HEK293T (cell line): ENCODE results near the gene ZNF467.

Experiments
- CTCF ChIA-PET: fragments of 350-600 bp; formaldehyde crosslinking; extraction: SDS; loops from one replicate; lab custom pipeline; 2021; ENCODE audit warnings: antibody characterized with exemption, inconsistent platforms; lab: Yijun Ruan, JAX
- POLR2A ChIA-PET: fragments of 350-600 bp; formaldehyde crosslinking; extraction: SDS; loops from one replicate; lab custom pipeline; 2020; ENCODE audit warnings: antibody characterized with exemption, inconsistent platforms; lab: Yijun Ruan, JAX
- DNase-seq: peaks from one replicate; pipeline ENCODE4 v3.0.0; 2012; ENCODE audit warnings: mixed read lengths; ENCODE audit errors: extremely low spot score
- ARNT ChIP-seq: fragments of 450-650 bp; IDR thresholded peaks from 2 replicates; pipeline ENCODE4 v1.6.1; 2017; ENCODE audit warnings: mild to moderate bottlenecking
- BHLHE40 ChIP-seq: fragments of 450-650 bp; IDR thresholded peaks from 2 replicates; pipeline ENCODE4 v1.6.1; 2016; ENCODE audit warnings: mild to moderate bottlenecking, moderate library complexity, borderline replicate concordance
- CTBP1 ChIP-seq: fragments of 450-650 bp; IDR thresholded peaks from 2 replicates; pipeline ENCODE4 v1.6.1; 2016; ENCODE audit warnings: borderline replicate concordance
- ELF4 ChIP-seq: fragments of 450-650 bp; IDR thresholded peaks from 2 replicates; pipeline ENCODE4 v1.6.1; 2017; ENCODE audit warnings: antibody characterized with exemption
- FOXA1 ChIP-seq: fragments of 450-650 bp; IDR thresholded peaks from 2 replicates; pipeline ENCODE4 v1.6.1; 2016; ENCODE audit warnings: mild to moderate bottlenecking
- FOXK2 ChIP-seq: fragments of 450-650 bp; IDR thresholded peaks from 2 replicates; pipeline ENCODE4 v1.6.1; 2016; ENCODE audit warnings: mild to moderate bottlenecking
- FOXM1 ChIP-seq: fragments of 450-650 bp; IDR thresholded peaks from 2 replicates; pipeline ENCODE4 v1.6.1; 2017; ENCODE audit warnings: mild to moderate bottlenecking, borderline replicate concordance
- HDGF ChIP-seq: fragments of 450-650 bp; IDR thresholded peaks from 2 replicates; pipeline ENCODE4 v1.6.1; 2017; ENCODE audit warnings: antibody characterized with exemption, borderline replicate concordance
- L3MBTL2 ChIP-seq: fragments of 450-650 bp; conservative IDR thresholded peaks from 2 replicates; pipeline ENCODE4 v1.6.1; 2016; ENCODE audit warnings: mild to moderate bottlenecking
- LEF1 ChIP-seq: fragments of 450-650 bp; IDR thresholded peaks from 2 replicates; pipeline ENCODE4 v1.6.1; 2017; ENCODE audit warnings: mild to moderate bottlenecking, borderline replicate concordance
- NFRKB ChIP-seq: fragments of 450-650 bp; IDR thresholded peaks from 2 replicates; pipeline ENCODE4 v1.6.1; 2016; ENCODE audit warnings: mild to moderate bottlenecking, moderate library complexity
- PKNOX1 ChIP-seq: fragments of 450-650 bp; IDR thresholded peaks from 2 replicates; pipeline ENCODE4 v1.6.1; 2016
- SP1 ChIP-seq: fragments of 450-650 bp; IDR thresholded peaks from 2 replicates; pipeline ENCODE4 v1.6.1; 2017
- SUZ12 ChIP-seq: fragments of 450-650 bp; IDR thresholded peaks from 2 replicates; pipeline ENCODE4 v1.6.1; 2016; ENCODE audit warnings: mild to moderate bottlenecking
- TARDBP ChIP-seq: fragments of 450-650 bp; IDR thresholded peaks from 2 replicates; pipeline ENCODE4 v1.6.1; 2016
- ZNF384 ChIP-seq: fragments of 450-650 bp; IDR thresholded peaks from 2 replicates; pipeline ENCODE4 v1.6.1; 2016

The ZNF467 gene

GRCh38 chr7:149799397-149800168, 26.2 kb upstream of the ZNF467 start:
- TF ChIP-seq SUZ12 = no peak
- no peak for TF ChIP-seq ELF4
- TF ChIP-seq ZNF384 = no peak
- no peak for TF ChIP-seq BHLHE40
- TF ChIP-seq ARNT = no peak
- no peak for TF ChIP-seq TARDBP
- no peak for TF ChIP-seq L3MBTL2
- no peak for TF ChIP-seq NFRKB
- no peak for TF ChIP-seq FOXK2
- TF ChIP-seq CTBP1 = no peak
- TF ChIP-seq PKNOX1 = no peak
- no peak for TF ChIP-seq HDGF
- no peak for TF ChIP-seq FOXM1
- no peak for TF ChIP-seq LEF1
- no peak for TF ChIP-seq FOXA1
- TF ChIP-seq SP1 = no peak
- DNase-seq = peak; percentile 78
- ChIA-PET POLR2A (interaction anchor here (1.0 kb wide), 1 partner anchor 137 kb away, joined by 3 read pairs; no protein-coding TSS in a partner anchor), CTCF (interaction anchor here (0.6 to 4.0 kb wide), 10 partner anchors 9 to 174 kb away, joined by 3 to 30 read pairs (median 4); no protein-coding TSS in a partner anchor)

- CTCF ChIA-PET = interaction anchor here (1.0 to 2.1 kb wide), 2 partner anchors 9 to 135 kb away, joined by 3 to 7 read pairs; no protein-coding TSS in a partner anchor
- POLR2A ChIA-PET = interaction anchor here (0.9 kb wide), 1 partner anchor 40 kb away, joined by 3 read pairs; the partner anchor contains the start of gene ZNF862
- DNase-seq = no peak
- TF ChIP-seq ARNT (no peak), NFRKB (no peak), FOXM1 (no peak), SP1 (no peak), BHLHE40 (no peak), ZNF384 (no peak)
Measured at GRCh38 chr7:149797771-149798170, 24.4 kb upstream of the ZNF467 start.

GRCh38 chr7:149796287-149796860, 23.0 kb upstream of the ZNF467 start:
- POLR2A ChIA-PET = no interaction called here
- DNase-seq = no peak
- CTCF ChIA-PET = interaction anchor here (2.1 kb wide), 1 partner anchor 134 kb away, joined by 7 read pairs; no protein-coding TSS in a partner anchor
- no peak for TF ChIP-seq ZNF384
- no peak for TF ChIP-seq FOXK2
- TF ChIP-seq TARDBP = no peak
- no peak for TF ChIP-seq BHLHE40
- TF ChIP-seq CTBP1 = no peak
- TF ChIP-seq ELF4 = no peak
- TF ChIP-seq SUZ12 = no peak
- no peak for TF ChIP-seq ARNT
- TF ChIP-seq PKNOX1 = no peak
- no peak for TF ChIP-seq FOXM1
- no peak for TF ChIP-seq L3MBTL2
- TF ChIP-seq LEF1 = no peak
- no peak for TF ChIP-seq HDGF
- TF ChIP-seq SP1 = no peak
- TF ChIP-seq FOXA1 = no peak
- no peak for TF ChIP-seq NFRKB

DNA sequence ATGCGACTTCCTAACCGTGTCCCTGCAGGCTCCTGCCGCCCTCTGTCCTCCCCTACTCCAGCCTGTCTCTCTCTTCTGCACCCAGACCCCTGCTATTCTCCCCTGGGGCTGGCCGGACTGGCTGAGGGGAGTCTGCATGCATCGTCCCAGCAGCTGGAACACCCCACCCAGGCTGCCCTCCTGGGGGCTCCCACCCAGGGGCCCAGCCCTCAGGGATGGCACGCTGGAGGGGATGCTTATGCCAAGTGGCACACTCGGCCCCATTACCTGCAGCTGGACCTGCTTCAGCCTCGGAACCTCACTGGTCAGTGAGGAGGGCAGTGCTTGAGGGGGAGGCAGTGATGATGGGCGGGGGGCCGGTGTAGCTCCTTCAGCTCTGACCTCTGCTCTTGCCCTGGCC, 21.7 kb upstream of the ZNF467 start:
- CTCF ChIA-PET = no interaction called here
- no peak for DNase-seq
- POLR2A ChIA-PET = interaction anchor here (1.2 kb wide), 1 partner anchor 13 kb away, joined by 4 read pairs; no protein-coding TSS in a partner anchor
- TF ChIP-seq TARDBP (no peak), ARNT (no peak), L3MBTL2 (no peak), FOXM1 (no peak), SP1 (no peak), PKNOX1 (no peak), CTBP1 (no peak), ELF4 (no peak), HDGF (no peak), FOXK2 (no peak), FOXA1 (no peak), BHLHE40 (no peak), LEF1 (no peak)

- ChIA-PET CTCF (interaction anchor here (1.0 kb wide), 1 partner anchor 12 kb away, joined by 4 read pairs; no protein-coding TSS in a partner anchor), POLR2A (interaction anchor here (1.2 kb wide), 1 partner anchor 12 kb away, joined by 4 read pairs; no protein-coding TSS in a partner anchor)
Measured at GRCh38 chr7:149794661-149795060, 21.3 kb upstream of the ZNF467 start.

DNA sequence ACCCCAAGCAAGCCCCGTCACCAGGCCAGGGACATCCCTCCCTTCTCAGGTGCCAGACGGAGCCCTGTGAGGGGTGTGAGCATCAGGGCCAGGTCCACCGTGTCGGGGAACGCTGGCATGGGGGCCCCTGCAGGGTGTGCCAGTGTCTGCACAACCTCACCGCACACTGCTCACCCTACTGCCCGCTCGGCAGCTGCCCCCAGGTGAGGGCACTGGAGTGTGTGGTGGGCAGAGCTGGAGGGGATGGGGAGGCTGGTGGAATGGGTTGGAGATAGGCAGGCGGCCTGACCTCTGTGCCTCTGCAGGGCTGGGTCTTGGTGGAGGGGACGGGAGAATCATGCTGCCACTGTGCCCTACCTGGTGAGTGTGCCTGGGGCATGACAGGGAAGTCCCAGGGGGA, 19.9 kb upstream of the ZNF467 start:
- CTCF ChIA-PET = no interaction called here
- POLR2A ChIA-PET = no interaction called here
- no peak for TF ChIP-seq ARNT
- no peak for TF ChIP-seq SP1
- no peak for TF ChIP-seq TARDBP
- no peak for TF ChIP-seq SUZ12
- TF ChIP-seq CTBP1 = no peak
- TF ChIP-seq FOXK2 = no peak
- DNase-seq = no peak

More at GRCh38 chr7:149794661-149795060, 21.3 kb upstream of the ZNF467 start:
- TF ChIP-seq L3MBTL2 (no peak), CTBP1 (no peak), SUZ12 (no peak)
- DNase-seq = no peak
